Stomach (tissue), 4 donors: Measurements from ENCODE around the gene CACNA2D3.

Experiments used
- POLR2AphosphoS5 ChIP-seq, 3 donors: sonication (generic); formaldehyde crosslinking; IDR thresholded peaks; one replicate each; pipeline ENCODE4 v1.6.1; 2016; ENCODE audit warnings: antibody characterized with exemption in 3 of 3
- TF ChIP-seq, protein P1 (sequence below), 7 experiments: fragments of 450-650 bp in 4 of 7; fragments of 200-600 bp in 3 of 7; sonication (generic) in 3 of 7; IDR thresholded peaks; one replicate each; pipeline ENCODE4 v1.5.1; 2016 to 2019; ENCODE audit warnings: antibody characterized with exemption in 7 of 7, control low read depth in 2 of 7, mild to moderate bottlenecking in 1 of 7

GRCh38 chr3:54630101-54630623 lies 507.8 kb downstream of the CACNA2D3 start:
- TF ChIP-seq, protein P1, sequence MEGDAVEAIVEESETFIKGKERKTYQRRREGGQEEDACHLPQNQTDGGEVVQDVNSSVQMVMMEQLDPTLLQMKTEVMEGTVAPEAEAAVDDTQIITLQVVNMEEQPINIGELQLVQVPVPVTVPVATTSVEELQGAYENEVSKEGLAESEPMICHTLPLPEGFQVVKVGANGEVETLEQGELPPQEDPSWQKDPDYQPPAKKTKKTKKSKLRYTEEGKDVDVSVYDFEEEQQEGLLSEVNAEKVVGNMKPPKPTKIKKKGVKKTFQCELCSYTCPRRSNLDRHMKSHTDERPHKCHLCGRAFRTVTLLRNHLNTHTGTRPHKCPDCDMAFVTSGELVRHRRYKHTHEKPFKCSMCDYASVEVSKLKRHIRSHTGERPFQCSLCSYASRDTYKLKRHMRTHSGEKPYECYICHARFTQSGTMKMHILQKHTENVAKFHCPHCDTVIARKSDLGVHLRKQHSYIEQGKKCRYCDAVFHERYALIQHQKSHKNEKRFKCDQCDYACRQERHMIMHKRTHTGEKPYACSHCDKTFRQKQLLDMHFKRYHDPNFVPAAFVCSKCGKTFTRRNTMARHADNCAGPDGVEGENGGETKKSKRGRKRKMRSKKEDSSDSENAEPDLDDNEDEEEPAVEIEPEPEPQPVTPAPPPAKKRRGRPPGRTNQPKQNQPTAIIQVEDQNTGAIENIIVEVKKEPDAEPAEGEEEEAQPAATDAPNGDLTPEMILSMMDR (IDR thresholded peaks at IDR 0.05) = no peak
- TF ChIP-seq POLR2AphosphoS5 (IDR thresholded peaks at IDR 0.05) = no peak
